HG03103 (cell line): ENCODE measurements around the gene ATRNL1.
"Not testable (repeated sequence)": the region's sequence is repeated elsewhere in the genome, so short reads cannot be mapped to it uniquely, and the experiment has no call there.

Experiments used
- ATAC-seq: cut with Tn5 transposase; IDR thresholded peaks from one replicate; pipeline ENCODE4 v1.9.1; 2021; ENCODE audit warnings: low read depth; ENCODE audit not compliant: unreplicated experiment

The ATRNL1 gene

GRCh38 chr10:115398026-115398425, 304.9 kb downstream of the ATRNL1 start:
- no peak for ATAC-seq

GRCh38 chr10:115402699-115403098, 309.5 kb downstream of the ATRNL1 start:
- ATAC-seq = no peak

- ATAC-seq = not testable (repeated sequence)
Observed at GRCh38 chr10:115405838-115406237, 312.7 kb downstream of the ATRNL1 start.

- no peak for ATAC-seq
Observed at GRCh38 chr10:115409347-115409746, 316.2 kb downstream of the ATRNL1 start.

- peak; percentile 96 for ATAC-seq
Observed at GRCh38 chr10:115417585-115418265, 324.6 kb downstream of the ATRNL1 start.

GRCh38 chr10:115422624-115423023, 329.5 kb downstream of the ATRNL1 start:
- no peak for ATAC-seq

GRCh38 chr10:115427611-115428010, 334.4 kb downstream of the ATRNL1 start:
- no peak for ATAC-seq

- ATAC-seq = no peak
Observed at GRCh38 chr10:115432188-115432819, 339.1 kb downstream of the ATRNL1 start.

GRCh38 chr10:115436999-115437398, 343.8 kb downstream of the ATRNL1 start:
- no peak for ATAC-seq

- ATAC-seq = no peak
Observed at GRCh38 chr10:115441907-115442545, 348.9 kb downstream of the ATRNL1 start.

GRCh38 chr10:115456812-115457211, 363.6 kb downstream of the ATRNL1 start:
- ATAC-seq = no peak

GRCh38 chr10:115483294-115483693, 390.1 kb downstream of the ATRNL1 start:
- no peak for ATAC-seq

GRCh38 chr10:115491526-115492140, 398.5 kb downstream of the ATRNL1 start:
- no peak for ATAC-seq

GRCh38 chr10:115503546-115503945, 410.4 kb downstream of the ATRNL1 start:
- ATAC-seq = no peak

- no peak for ATAC-seq
Observed at GRCh38 chr10:115514895-115515294, 421.7 kb downstream of the ATRNL1 start.

GRCh38 chr10:115525141-115525540, 432.0 kb downstream of the ATRNL1 start:
- ATAC-seq = no peak

GRCh38 chr10:115527682-115528081, 434.5 kb downstream of the ATRNL1 start:
- ATAC-seq = not testable (repeated sequence)

- not testable (repeated sequence) for ATAC-seq
Observed at GRCh38 chr10:115536401-115536800, 443.2 kb downstream of the ATRNL1 start.

- no peak for ATAC-seq
Observed at GRCh38 chr10:115539142-115539762, 446.1 kb downstream of the ATRNL1 start.

GRCh38 chr10:115555887-115556402, 462.8 kb downstream of the ATRNL1 start:
- ATAC-seq = no peak

GRCh38 chr10:115558252-115558651, 465.1 kb downstream of the ATRNL1 start:
- no peak for ATAC-seq
